Cerebellar cortex (tissue), 1 donor: ENCODE measurements around the gene ST8SIA4.

Experiments used
- DNase-seq: peaks from one replicate; pipeline ENCODE4 v3.0.0-alpha.2; 2015; ENCODE audit warnings: low spot score

Gene ST8SIA4, protein sequence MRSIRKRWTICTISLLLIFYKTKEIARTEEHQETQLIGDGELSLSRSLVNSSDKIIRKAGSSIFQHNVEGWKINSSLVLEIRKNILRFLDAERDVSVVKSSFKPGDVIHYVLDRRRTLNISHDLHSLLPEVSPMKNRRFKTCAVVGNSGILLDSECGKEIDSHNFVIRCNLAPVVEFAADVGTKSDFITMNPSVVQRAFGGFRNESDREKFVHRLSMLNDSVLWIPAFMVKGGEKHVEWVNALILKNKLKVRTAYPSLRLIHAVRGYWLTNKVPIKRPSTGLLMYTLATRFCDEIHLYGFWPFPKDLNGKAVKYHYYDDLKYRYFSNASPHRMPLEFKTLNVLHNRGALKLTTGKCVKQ

GRCh38 chr5:100903039-100903887 is at the start of gene ST8SIA4:
ST8SIA4 (minus strand) TSS chr5:100903282; CDS start chr5:100902955, 327 bp downstream.
- no peak for DNase-seq

- DNase-seq = no peak
These were observed 47.9 kb upstream of the ST8SIA4 start for GRCh38 chr5:100950985-100951384.

- DNase-seq = no peak
These were observed 10.2 kb upstream of the ST8SIA4 start for GRCh38 chr5:100913298-100913697.

GRCh38 chr5:100909034-100909433 is 6.0 kb upstream of the ST8SIA4 start:
- no peak for DNase-seq

- no peak for DNase-seq
These were observed 2.3 kb upstream of the ST8SIA4 start for GRCh38 chr5:100905259-100905914.

GRCh38 chr5:100904259-100904861 is 1.3 kb upstream of the ST8SIA4 start:
- no peak for DNase-seq

DNA sequence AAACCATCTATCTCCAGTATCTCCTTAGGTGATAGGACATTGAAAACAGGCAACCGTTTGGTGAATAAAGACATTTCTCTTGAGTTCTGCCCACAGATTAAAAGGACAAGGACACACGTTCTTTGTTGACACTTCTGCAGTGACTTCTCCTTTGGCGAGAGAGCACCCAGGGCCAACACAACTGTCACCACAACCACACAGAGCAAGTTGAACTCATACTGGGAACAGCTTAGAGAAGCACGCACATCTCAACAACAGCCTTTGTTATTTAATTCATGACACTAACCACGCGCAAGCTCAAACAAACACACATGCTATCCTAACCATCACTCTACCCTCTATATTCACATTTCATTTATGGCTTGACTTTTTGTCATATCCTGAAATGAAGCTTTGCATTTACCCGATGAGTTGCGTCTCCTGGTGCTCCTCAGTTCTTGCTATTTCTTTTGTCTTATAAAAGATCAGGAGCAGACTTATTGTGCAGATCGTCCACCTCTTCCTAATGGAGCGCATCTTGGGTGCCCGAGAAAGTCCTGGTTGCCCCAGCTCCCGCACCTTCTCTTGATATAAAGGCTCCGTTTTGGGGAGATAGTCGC is 543 bp downstream of the ST8SIA4 start:
- DNase-seq = no peak

- no peak for DNase-seq
These were observed 1.2 kb downstream of the ST8SIA4 start for GRCh38 chr5:100901821-100902341.

- no peak for DNase-seq
These were observed 2.0 kb downstream of the ST8SIA4 start for GRCh38 chr5:100900796-100901781.

DNA sequence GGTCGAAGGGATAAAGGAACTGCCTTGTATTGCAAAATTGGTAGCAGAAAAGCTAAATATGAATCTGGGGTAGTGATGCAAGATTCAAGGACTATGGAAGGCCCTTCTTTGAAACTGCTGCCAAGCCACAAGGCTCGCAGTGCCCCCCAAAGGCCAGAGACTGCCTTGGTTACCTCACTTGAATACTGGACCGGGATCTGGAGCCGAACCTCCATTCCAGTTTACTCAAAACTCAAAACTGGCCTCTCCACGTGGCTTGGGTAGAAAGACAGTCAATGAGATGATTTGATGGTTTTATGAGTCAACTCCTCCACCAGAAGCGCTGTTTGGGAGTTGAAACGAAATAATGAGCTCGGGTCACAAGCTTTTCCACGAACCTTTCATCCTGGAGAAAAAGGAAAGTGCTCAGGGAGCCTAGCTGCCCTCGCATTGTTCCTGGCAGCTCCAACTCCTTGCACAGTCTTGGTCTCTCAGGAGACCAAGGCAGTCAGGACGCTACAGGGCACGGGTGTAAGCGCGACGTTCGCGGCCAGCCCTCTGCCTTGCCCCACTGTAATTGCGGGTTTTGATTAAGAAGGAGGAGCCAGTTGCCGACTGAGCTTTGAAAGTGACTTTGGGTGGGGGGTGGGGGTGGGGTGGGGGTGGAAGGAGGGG is 2.8 kb downstream of the ST8SIA4 start:
- no peak for DNase-seq

- DNase-seq = no peak
These were observed 3.4 kb downstream of the ST8SIA4 start for GRCh38 chr5:100899675-100900074.

GRCh38 chr5:100898504-100899346 is 4.4 kb downstream of the ST8SIA4 start:
- DNase-seq = no peak

DNA sequence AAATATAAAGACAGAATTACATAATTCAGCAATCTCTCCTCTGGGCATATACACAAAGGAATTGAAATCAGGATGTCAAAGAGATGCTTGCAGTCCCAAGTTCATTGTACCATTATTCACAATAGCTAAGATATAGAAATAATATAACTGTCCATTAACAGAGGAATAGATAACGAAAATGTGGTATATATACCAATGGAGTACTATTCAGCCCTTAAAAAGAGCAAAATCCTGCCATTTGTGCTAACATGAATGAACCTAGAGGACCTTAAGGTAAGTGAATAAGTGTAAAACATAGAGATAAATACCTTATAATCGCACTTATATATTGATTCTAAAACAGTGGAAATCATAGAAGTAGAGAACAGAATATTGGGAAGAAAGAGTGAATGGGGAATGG is 7.0 kb downstream of the ST8SIA4 start:
- DNase-seq = no peak

GRCh38 chr5:100890461-100891008 is 12.5 kb downstream of the ST8SIA4 start:
- DNase-seq = no peak

DNA sequence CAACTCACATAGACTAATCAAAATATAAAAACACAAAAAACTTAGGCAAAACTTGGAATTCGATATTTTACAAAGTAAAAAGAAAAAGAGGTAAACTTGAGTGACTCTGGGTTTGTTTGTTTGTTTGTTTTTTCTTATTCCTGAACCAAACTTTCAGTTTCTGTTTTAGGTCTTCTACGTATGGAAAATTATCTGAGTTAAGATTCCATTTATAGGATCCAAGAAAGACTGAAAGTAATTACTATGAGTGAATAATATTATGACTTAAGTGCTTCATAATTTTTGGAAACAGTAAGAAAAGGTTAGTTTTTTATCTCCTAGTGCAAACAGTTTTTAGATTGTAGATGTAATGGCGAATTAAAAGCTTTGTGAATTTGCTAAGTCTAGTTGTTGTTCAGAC is 13.2 kb downstream of the ST8SIA4 start:
- no peak for DNase-seq

DNA sequence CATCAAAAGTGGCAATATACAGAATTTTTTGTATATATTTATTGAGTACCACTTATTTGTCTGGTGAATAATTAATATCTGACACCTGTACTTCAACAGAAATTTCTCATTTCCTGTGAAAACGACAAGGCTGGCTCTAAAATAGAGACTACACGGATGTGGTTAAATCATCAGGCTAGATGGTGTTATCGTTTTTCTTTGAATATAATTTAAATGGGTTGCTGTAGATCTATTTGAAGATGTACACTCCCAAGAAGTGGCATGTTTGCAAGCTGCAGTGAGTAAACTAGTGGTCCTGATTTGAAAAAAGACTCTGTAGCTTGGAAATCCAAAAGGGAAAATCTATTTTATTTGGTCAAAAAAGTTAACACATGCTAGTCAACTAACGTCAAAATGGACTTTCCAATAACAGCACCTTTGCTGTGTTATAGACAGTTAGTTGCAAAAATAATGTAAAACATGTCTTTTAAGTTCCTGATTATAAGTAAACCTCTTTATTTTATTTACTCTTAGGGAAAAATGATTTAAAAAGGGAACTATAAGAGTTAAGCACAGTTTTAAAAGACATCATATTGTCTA is 13.8 kb downstream of the ST8SIA4 start:
- no peak for DNase-seq

DNA sequence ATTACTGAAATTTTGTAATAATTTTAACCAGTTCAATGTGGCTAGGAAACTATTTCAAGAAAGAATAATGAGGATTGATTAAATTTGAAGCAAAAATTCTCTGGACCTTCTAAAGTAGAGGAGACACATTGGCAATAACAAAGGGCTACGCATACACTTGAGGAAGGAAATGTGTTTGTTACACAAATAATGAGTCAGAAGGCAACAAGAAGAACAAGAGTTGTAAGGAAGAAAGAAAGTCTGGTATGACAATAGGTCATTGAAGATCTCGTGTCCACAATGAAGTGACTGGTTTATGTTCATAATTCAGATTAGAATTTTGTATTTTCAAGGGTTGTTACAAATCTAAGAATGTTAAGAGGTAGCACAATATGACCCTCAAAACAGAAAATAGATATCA is 25.8 kb downstream of the ST8SIA4 start:
- DNase-seq = no peak
